GM10266 (cell line): ENCODE data around the gene MAD1L1.

ENCODE experiments used
- DNase-seq: peaks from one replicate; pipeline ENCODE4 v3.0.0; 2012; ENCODE audit errors: extremely low spot score
- TF ChIP-seq, protein P1 (sequence below): IDR thresholded peaks from 2 replicates; pipeline ENCODE4 v1.5.1; 2012; ENCODE audit warnings: mild to moderate bottlenecking, low read depth; ENCODE audit not compliant: control insufficient read depth, insufficient read depth; ENCODE audit errors: missing control alignments

The MAD1L1 gene

DNA sequence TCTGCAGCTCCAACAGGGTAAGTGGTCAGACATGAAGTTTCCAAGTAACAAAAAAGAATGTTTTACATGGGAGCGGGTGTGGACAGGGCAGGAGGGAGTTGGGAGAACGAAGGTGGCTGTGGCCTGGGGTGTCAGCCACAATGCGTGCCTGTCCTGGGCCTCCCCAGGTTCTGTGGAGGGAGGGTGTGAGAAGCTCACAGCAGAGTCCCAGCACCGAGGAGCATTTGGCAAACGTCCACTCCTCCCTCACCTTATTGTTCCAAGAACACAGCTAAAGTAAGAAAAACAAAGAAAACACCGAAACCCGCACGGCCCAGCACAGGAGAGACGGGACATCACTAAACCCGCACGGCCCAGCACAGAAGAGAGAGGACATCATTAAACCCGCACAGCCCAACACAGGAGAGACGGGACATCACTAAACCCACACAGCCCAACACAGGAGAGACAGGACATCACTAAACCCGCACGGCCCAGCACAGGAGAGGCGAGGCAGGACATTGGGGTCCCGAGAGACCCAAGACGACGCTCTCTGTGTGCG, 226.4 kb downstream of the MAD1L1 start:
- TF ChIP-seq, protein P1, sequence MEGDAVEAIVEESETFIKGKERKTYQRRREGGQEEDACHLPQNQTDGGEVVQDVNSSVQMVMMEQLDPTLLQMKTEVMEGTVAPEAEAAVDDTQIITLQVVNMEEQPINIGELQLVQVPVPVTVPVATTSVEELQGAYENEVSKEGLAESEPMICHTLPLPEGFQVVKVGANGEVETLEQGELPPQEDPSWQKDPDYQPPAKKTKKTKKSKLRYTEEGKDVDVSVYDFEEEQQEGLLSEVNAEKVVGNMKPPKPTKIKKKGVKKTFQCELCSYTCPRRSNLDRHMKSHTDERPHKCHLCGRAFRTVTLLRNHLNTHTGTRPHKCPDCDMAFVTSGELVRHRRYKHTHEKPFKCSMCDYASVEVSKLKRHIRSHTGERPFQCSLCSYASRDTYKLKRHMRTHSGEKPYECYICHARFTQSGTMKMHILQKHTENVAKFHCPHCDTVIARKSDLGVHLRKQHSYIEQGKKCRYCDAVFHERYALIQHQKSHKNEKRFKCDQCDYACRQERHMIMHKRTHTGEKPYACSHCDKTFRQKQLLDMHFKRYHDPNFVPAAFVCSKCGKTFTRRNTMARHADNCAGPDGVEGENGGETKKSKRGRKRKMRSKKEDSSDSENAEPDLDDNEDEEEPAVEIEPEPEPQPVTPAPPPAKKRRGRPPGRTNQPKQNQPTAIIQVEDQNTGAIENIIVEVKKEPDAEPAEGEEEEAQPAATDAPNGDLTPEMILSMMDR = no peak
- DNase-seq = no peak

DNA sequence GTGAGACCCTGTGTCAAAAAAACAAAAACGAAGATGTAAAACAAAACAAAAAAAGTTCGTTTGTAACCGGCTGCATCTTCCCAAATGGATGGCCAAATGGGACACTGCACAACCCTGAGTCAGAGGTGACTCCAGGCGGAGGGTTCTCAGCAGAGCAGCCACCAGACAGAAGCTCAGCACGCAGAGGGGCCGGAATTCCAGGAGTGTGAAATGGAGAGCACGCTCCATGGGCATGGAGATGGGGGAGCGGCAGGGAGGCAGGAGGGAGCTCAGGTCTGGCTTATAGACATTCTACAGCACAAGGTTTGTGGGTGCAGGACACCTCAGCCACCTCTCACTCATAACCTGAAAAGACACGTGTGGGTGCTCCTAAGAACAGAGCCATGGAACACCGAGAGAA, 227.0 kb downstream of the MAD1L1 start:
- TF ChIP-seq, protein P1 = no peak
- DNase-seq = no peak

DNA sequence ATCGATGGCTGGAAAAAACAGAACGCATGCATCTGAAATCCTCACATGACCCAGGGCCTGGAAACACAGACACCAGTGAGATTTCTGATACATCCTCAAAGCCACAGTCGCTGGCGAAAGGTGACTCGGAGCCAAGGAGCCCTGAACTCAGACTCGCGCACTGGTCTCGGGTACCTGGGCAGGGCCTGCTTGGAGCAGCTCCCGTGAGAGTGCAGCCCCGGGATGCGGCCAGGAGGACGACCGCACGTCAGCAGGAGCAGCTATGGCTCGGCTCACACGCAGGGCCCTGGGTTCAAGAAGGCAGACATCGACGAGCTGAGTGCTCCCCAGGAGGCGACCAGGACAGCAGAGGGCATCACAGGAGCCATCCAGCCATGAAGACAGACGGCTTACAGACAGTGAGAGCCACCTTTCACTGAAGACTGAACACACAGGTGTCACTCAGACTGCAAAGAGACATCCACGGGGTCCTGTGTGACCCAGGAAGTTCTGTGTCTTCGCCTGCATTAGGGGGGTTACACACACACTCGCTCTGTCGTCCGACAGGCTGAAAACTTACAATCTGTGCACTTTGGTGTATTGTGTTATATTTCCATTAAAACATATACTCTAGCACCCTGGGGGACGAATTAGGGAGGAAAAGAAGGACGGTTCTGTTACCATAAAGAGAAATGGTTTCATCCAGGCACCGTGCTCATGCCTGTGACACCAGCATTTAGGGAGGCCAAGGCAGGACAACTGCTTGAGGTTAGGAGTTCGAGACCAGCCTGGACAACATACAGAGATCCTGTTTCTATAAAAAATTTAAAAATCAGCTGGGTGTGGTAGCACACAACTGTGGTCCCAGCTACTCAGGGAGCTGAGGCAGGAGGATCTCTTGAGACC, 227.7 kb downstream of the MAD1L1 start:
- DNase-seq = no peak
- TF ChIP-seq, protein P1 = no peak

DNA sequence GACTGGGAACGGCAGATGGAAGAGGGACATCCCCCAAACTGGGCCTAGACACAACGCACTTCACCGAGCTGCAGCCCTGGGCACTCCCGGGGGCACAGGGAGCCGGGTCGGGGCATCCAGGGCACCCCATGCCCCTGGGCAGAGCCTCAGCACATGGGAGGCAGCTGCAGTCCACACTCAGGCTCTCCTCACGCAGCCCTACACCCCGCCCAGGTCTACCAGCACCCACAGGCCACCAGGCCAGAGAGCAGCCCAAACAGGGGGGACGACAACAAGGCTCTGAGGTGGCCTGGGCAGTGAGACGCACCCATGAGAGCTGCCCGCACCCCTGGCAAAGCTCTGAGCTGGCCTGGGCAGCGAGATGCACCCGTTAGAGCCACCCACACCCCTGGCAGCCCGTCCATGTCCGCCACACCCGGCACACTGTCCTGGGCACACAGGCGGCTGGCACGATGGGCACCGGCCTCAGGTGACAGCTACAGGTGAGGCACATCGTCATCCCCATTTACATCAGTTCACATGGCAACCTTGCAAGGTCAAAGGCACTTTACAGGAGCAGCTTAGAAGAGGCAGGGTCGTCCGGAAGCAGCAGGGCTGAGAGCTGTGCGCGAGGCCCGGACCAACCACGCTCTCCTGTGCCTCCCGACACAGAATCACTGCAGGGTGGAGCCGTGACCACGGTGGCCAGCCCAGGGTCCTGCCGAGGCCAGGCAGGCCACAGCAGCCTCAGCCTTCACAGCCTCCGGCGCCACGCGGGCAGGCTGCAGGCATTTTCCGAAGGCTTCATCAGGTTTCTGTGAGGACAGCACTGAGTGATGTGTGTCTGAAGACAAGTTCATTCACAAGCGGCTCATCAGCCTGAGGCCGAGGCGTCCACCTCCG, 228.6 kb downstream of the MAD1L1 start:
- TF ChIP-seq, protein P1 = no peak
- no peak for DNase-seq

DNA sequence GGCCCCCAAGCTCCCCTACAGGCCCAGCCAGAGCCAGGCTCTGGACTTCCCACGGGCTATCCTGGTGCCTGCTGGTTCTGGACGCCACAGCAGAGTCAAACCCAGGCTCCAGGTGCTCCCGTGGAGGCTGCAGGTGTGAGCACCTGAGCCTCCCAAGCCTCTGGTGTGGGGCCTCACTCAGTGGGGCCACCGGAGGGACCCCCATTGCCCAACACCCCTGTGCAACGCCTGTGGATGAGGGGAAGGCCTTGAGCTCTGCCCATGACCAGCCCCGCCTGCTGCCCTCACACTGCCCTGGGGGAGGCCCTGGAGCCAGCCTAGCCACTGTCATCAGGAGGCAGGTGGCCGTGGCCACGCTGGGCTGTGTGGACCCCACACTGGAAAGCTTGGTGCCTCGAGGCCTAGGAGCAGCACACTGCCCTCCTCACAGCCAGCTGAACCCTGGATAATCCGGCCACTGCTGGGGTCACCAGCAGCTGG, 229.3 kb downstream of the MAD1L1 start:
- TF ChIP-seq, protein P1 = no peak
- DNase-seq = no peak

DNA sequence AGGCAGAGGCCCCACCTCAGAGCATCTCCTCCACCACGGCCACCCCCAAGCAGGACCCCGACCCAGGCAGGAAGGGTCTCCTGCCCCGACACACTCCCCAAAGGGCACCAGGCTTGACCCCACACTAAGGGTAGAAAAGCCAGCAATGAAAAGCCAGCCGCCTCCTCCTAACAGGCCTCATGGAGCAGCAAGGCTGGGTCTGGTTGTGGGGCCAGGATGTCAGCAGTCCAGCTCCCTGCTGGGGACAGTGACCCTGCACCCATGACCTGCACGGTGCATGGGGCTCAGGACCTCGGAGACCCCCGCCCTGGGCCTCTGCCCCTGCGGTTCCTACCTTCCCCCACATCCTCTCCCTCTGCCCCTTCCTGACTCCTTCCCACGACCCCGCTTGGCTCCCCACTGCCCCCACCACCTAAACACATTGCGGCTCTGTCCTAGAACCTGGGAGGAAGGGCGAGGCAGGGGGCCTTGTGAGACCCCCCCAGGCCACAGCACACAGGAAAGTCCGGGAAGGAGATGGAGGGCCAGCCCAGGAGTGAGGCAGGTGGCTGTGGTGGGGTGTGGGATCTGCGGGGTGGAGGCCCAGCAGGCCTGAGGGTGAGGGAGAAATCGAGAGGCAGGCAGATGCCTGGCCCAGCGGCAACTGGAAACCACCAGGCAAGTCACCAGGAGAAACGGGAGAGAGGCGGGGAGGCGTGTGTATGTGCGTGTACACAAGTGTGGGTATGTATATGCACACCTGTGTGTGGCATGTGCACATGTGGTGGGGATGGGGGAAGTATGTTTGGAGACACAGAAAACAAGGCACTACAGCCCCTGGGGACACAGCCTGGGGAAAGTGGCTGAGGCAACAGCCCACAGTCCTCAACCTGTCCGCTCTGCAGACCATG, 229.9 kb downstream of the MAD1L1 start:
- no peak for DNase-seq
- TF ChIP-seq, protein P1 = no peak
